GM23248 (cell line): ENCODE measurements around the gene DKK3.

Experiments
- EZH2 ChIP-seq: fragments of 200-600 bp; sonication (generic); IDR thresholded peaks from 2 replicates; pipeline ENCODE4 v1.6.1; 2018; ENCODE audit warnings: antibody characterized with exemption, mild to moderate bottlenecking; ENCODE audit not compliant: insufficient read depth, poor library complexity, severe bottlenecking
- EZH2phosphoT487 ChIP-seq: fragments of 200-600 bp; sonication (generic); IDR thresholded peaks from 2 replicates; pipeline ENCODE4 v1.6.1; 2018; ENCODE audit warnings: antibody characterized with exemption, moderate library complexity, mild to moderate bottlenecking, low read depth; ENCODE audit not compliant: insufficient read depth

GRCh38 chr11:11975201-11976092, 33.0 kb downstream of the DKK3 start:
- TF ChIP-seq EZH2 (no peak), EZH2phosphoT487 (no peak)
